H9 (cell line): ENCODE data around the gene BMP8A. TPM values are rescaled to one million over a fixed set of nuclear protein-coding genes. Genes with fewer than 3 reads are reported as not detected.

Source experiments
- DNase-seq: peaks from one replicate; pipeline ENCODE4 v3.0.0-alpha.2; 2017
- H2AFZ ChIP-seq: one replicate; pipeline ENCODE4 v1.6.1; 2013; ENCODE audit warnings: mild to moderate bottlenecking, low read length, control low read depth, moderate library complexity
- H2AK5ac ChIP-seq: 2 replicates; pipeline ENCODE4 v1.6.1; 2013; ENCODE audit warnings: low read length, control low read depth, mixed read lengths; ENCODE audit not compliant: insufficient read length
- H2BK120ac ChIP-seq: one replicate; pipeline ENCODE4 v1.6.1; 2013; ENCODE audit warnings: low read depth, mild to moderate bottlenecking, low read length, control low read depth, inconsistent platforms; ENCODE audit not compliant: poor library complexity, severe bottlenecking
- H2BK12ac ChIP-seq: 2 replicates; pipeline ENCODE4 v1.6.1; 2013; ENCODE audit warnings: low read length, control low read depth, mixed read lengths, low read depth; ENCODE audit not compliant: insufficient read length
- H2BK15ac ChIP-seq: 2 replicates; pipeline ENCODE4 v1.6.1; 2013; ENCODE audit warnings: low read depth, low read length, control low read depth
- H2BK20ac ChIP-seq: one replicate; pipeline ENCODE4 v1.6.1; 2013; ENCODE audit warnings: low read depth, mild to moderate bottlenecking, low read length, control low read depth, inconsistent platforms; ENCODE audit not compliant: poor library complexity, severe bottlenecking
- H2BK5ac ChIP-seq: 2 replicates; pipeline ENCODE4 v1.6.1; 2013; ENCODE audit warnings: low read length, control low read depth, mixed read lengths; ENCODE audit not compliant: insufficient read length
- H3K14ac ChIP-seq: 2 replicates; pipeline ENCODE4 v1.6.1; 2013; ENCODE audit warnings: low read length, control low read depth; ENCODE audit not compliant: insufficient read depth
- H3K18ac ChIP-seq: 2 replicates; pipeline ENCODE4 v1.6.1; 2013; ENCODE audit warnings: low read depth, mild to moderate bottlenecking, mixed read lengths, low read length, control low read depth; ENCODE audit not compliant: insufficient read length
- H3K23ac ChIP-seq: 2 replicates; pipeline ENCODE4 v1.6.1; 2013; ENCODE audit warnings: low read length, control low read depth, mixed read lengths, low read depth; ENCODE audit not compliant: insufficient read length
- H3K23me2 ChIP-seq: 2 replicates; pipeline ENCODE4 v1.6.1; 2013; ENCODE audit warnings: low read depth, mild to moderate bottlenecking, mixed read lengths, low read length, control low read depth; ENCODE audit not compliant: insufficient read length, poor library complexity, severe bottlenecking
- H3K27ac ChIP-seq: 2 replicates; pipeline ENCODE4 v1.5.1; 2013; ENCODE audit warnings: low read length, control low read depth, mixed read lengths, low read depth; ENCODE audit not compliant: insufficient read length
- H3K27me3 ChIP-seq: 2 replicates; pipeline ENCODE4 v1.6.1; 2013; ENCODE audit warnings: low read length, control low read depth, inconsistent platforms; ENCODE audit not compliant: insufficient read depth
- H3K4ac ChIP-seq: 2 replicates; pipeline ENCODE4 v1.6.1; 2013; ENCODE audit warnings: low read depth, mild to moderate bottlenecking, control low read depth, inconsistent platforms, low read length, moderate library complexity
- H3K4me1 ChIP-seq: 2 replicates; pipeline ENCODE4 v1.6.1; 2013; ENCODE audit warnings: low read length, control low read depth, inconsistent platforms; ENCODE audit not compliant: insufficient read depth
- H3K4me2 ChIP-seq: 2 replicates; pipeline ENCODE4 v1.6.1; 2013; ENCODE audit warnings: low read length, control low read depth, mixed read lengths; ENCODE audit not compliant: insufficient read length, insufficient read depth
- H3K56ac ChIP-seq: 2 replicates; pipeline ENCODE4 v1.6.1; 2013; ENCODE audit warnings: low read depth, mild to moderate bottlenecking, mixed read lengths, low read length, control low read depth; ENCODE audit not compliant: insufficient read length
- H3K79me1 ChIP-seq: 2 replicates; pipeline ENCODE4 v1.6.1; 2013; ENCODE audit warnings: low read depth, mild to moderate bottlenecking, moderate library complexity, low read length, control low read depth, inconsistent platforms; ENCODE audit not compliant: insufficient read depth, poor library complexity, severe bottlenecking
- H3K79me2 ChIP-seq: 2 replicates; pipeline ENCODE4 v1.6.1; 2013; ENCODE audit warnings: low read length, control low read depth, inconsistent platforms; ENCODE audit not compliant: insufficient read depth
- H3K9ac ChIP-seq: 2 replicates; pipeline ENCODE4 v1.6.1; 2013; ENCODE audit warnings: low read length, control low read depth, mixed read lengths; ENCODE audit not compliant: insufficient read length; ENCODE audit errors: extremely low read depth
- H3K9me3 ChIP-seq: one replicate; pipeline ENCODE4 v1.6.1; 2013; ENCODE audit warnings: low read depth, low read length, inconsistent platforms; ENCODE audit not compliant: control insufficient read depth
- H3T11ph ChIP-seq: one replicate; pipeline ENCODE4 v1.6.1; 2013; ENCODE audit warnings: mild to moderate bottlenecking, low read length, control low read depth, inconsistent platforms
- H4K20me1 ChIP-seq: one replicate; pipeline ENCODE4 v1.6.1; 2013; ENCODE audit not compliant: control insufficient read depth, insufficient read length, insufficient read depth
- H4K5ac ChIP-seq: 2 replicates; pipeline ENCODE4 v1.6.1; 2013; ENCODE audit warnings: low read depth, mild to moderate bottlenecking, mixed read lengths, low read length, control low read depth; ENCODE audit not compliant: insufficient read length
- H4K8ac ChIP-seq: replicated peaks from 2 replicates; pipeline ENCODE4 v1.6.1; 2013; ENCODE audit warnings: low read length, control low read depth, mixed read lengths, low read depth; ENCODE audit not compliant: insufficient read length
- H4K91ac ChIP-seq: 2 replicates; pipeline ENCODE4 v1.6.1; 2013; ENCODE audit warnings: low read depth, mild to moderate bottlenecking, moderate library complexity, mixed read lengths, low read length, control low read depth; ENCODE audit not compliant: insufficient read length
- H3K27ac Mint-ChIP-seq, 3 experiments: 2 replicates in 2 of 3; 3 replicates in 1 of 3; pipeline ENCODE4 v1.8.0; 2020 to 2021; ENCODE audit warnings: mixed read lengths in 3 of 3, mild to moderate bottlenecking in 1 of 3, moderate library complexity in 1 of 3
- H3K27me3 Mint-ChIP-seq: 2 replicates; pipeline ENCODE4 v1.8.0; 2021; ENCODE audit warnings: low read depth, mild to moderate bottlenecking, moderate library complexity, mixed read lengths
- H3K36me3 Mint-ChIP-seq, 3 experiments: 2 replicates in 2 of 3; 3 replicates in 1 of 3; pipeline ENCODE4 v1.8.0; 2020 to 2021; ENCODE audit warnings: low read depth in 3 of 3, mixed read lengths in 3 of 3; ENCODE audit not compliant: insufficient read depth in 1 of 3
- H3K4me1 Mint-ChIP-seq, 2 experiments: 2 replicates each; pipeline ENCODE4 v1.8.0; 2020; ENCODE audit warnings: mixed read lengths in 2 of 2
- H3K4me3 Mint-ChIP-seq, 2 experiments: 2 replicates in 1 of 2; 3 replicates in 1 of 2; pipeline ENCODE4 v1.8.0; 2020 to 2021; ENCODE audit warnings: mild to moderate bottlenecking in 2 of 2, mixed read lengths in 2 of 2, moderate library complexity in 1 of 2
- H3K9me3 Mint-ChIP-seq, 2 experiments: 2 replicates in 1 of 2; 3 replicates in 1 of 2; pipeline ENCODE4 v1.8.0; 2020; ENCODE audit warnings: mild to moderate bottlenecking in 2 of 2, mixed read lengths in 2 of 2, moderate library complexity in 1 of 2
- WGBS: extraction: QIAGEN DNeasy Blood & Tissue Kit; methylation state at CpG from one replicate; pipeline ENCODE4 v1.1.7; 2013; ENCODE audit warnings: missing lambda C conversion rate, low lambda C conversion rate, mixed read lengths; ENCODE audit not compliant: insufficient read length; ENCODE audit errors: extremely low coverage; 5-methylcytosine and 5-hydroxymethylcytosine counted together
- total RNA-seq: library from RNA; stranded (reverse); gene quantifications from 2 replicates; pipeline ENCODE4 v1.2.1, GENCODE V29; 2021
- TF ChIP-seq, protein P1 (sequence below): fragments of 200-600 bp; sonication (generic); conservative IDR thresholded peaks from 3 replicates; pipeline ENCODE4 v1.8.0; 2021; ENCODE audit warnings: antibody characterized with exemption, mild to moderate bottlenecking

The BMP8A gene
- total RNA-seq, 1 experiment from 2014 or later: 0.52 TPM

DNA sequence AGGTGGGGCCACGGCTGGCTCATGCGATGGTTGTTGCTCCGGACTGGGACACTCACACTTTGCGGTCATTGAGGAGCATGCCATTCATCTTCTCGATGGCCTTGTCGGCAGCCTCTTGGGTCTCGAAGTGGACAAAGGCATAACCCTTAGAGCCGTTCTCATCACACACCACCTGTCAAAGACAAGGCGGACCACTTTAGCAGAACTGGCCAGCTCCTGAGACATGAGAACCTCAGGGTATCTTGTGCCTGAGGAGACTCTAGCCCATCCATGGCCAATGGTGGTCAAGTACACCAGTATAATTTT, 79.7 kb downstream of the BMP8A start:
- Mint-ChIP-seq H3K27ac (no peak overlapping the region), H3K4me1 (peaks cover 26 to 27% of the 10 kb centered on the region in 2 experiments), H3K36me3 (peaks cover 73 to 96% (median 89%) of the 10 kb centered on the region in 3 experiments), H3K9me3 (no peaks in the 10 kb centered on the region), H3K4me3 (no peak overlapping the region), H3K27me3 (no peaks in the 10 kb centered on the region)
- no peak overlapping the region for H2BK20ac ChIP-seq
- no peak overlapping the region for H3K27ac ChIP-seq
- no peak overlapping the region for H4K5ac ChIP-seq
- H2BK15ac ChIP-seq: no peak overlapping the region
- no peak overlapping the region for H4K91ac ChIP-seq
- no peak overlapping the region for H4K8ac ChIP-seq
- H3K18ac ChIP-seq: no peak overlapping the region
- no peak overlapping the region for H2BK5ac ChIP-seq
- H3K79me2 ChIP-seq: peaks cover 34% of the 10 kb centered on the region; the same call in 1 of the 2 replicates
- peaks cover 3% of the 10 kb centered on the region for H3K4me1 ChIP-seq
- H2AK5ac ChIP-seq: no peak overlapping the region
- H3K14ac ChIP-seq: no peak overlapping the region
- no CpG with 5 or more reads among the region's 9 CpGs for WGBS
- no peak overlapping the region for H3K23ac ChIP-seq
- H3K4me2 ChIP-seq: no peak overlapping the region
- H3K9ac ChIP-seq: no peak overlapping the region
- H4K20me1 ChIP-seq: no peaks in the 10 kb centered on the region
- no peak overlapping the region for H2AFZ ChIP-seq
- H3K4ac ChIP-seq: no peak overlapping the region
- H3K79me1 ChIP-seq: no peaks in the 10 kb centered on the region
- no peak overlapping the region for H2BK120ac ChIP-seq
- no peaks in the 10 kb centered on the region for H3K27me3 ChIP-seq
- no peak for DNase-seq
- H3K9me3 ChIP-seq: no peaks in the 10 kb centered on the region
- TF ChIP-seq, protein P1, sequence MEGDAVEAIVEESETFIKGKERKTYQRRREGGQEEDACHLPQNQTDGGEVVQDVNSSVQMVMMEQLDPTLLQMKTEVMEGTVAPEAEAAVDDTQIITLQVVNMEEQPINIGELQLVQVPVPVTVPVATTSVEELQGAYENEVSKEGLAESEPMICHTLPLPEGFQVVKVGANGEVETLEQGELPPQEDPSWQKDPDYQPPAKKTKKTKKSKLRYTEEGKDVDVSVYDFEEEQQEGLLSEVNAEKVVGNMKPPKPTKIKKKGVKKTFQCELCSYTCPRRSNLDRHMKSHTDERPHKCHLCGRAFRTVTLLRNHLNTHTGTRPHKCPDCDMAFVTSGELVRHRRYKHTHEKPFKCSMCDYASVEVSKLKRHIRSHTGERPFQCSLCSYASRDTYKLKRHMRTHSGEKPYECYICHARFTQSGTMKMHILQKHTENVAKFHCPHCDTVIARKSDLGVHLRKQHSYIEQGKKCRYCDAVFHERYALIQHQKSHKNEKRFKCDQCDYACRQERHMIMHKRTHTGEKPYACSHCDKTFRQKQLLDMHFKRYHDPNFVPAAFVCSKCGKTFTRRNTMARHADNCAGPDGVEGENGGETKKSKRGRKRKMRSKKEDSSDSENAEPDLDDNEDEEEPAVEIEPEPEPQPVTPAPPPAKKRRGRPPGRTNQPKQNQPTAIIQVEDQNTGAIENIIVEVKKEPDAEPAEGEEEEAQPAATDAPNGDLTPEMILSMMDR: no peak
- H3T11ph ChIP-seq: no peak overlapping the region
- peaks cover 13% of the 10 kb centered on the region for H3K23me2 ChIP-seq
- H2BK12ac ChIP-seq: no peak overlapping the region
- H3K56ac ChIP-seq: no peak overlapping the region
